Uterus (tissue), 4 donors: ENCODE results near the gene TMEM9B. TPM values are rescaled to one million over a fixed set of nuclear protein-coding genes. Genes with fewer than 3 reads are reported as not detected.

Source experiments
- DNase-seq, 2 donors: peaks; one replicate each; pipeline ENCODE4 v3.0.0-alpha.2; 2019 to 2020
- H3K27ac ChIP-seq, 2 donors: fragments of 200-600 bp; sonication (generic); 1 replicate in 1 of 2; 2 replicates in 1 of 2; pipeline ENCODE4 v1.5.1; 2016 to 2018
- H3K27me3 ChIP-seq, 2 donors: fragments of 200-600 bp; sonication (generic); one replicate each; pipeline ENCODE4 v1.5.1; 2018 to 2019; ENCODE audit warnings: control low read depth in 1 of 2
- H3K36me3 ChIP-seq, 2 donors: fragments of 200-600 bp; sonication (generic); one replicate each; pipeline ENCODE4 v1.5.1; 2019; ENCODE audit warnings: control low read depth in 1 of 2
- H3K4me1 ChIP-seq, 2 donors: fragments of 200-600 bp; sonication (generic); one replicate each; pipeline ENCODE4 v1.5.1; 2018 to 2019; ENCODE audit warnings: control low read depth in 1 of 2
- H3K4me3 ChIP-seq, 2 donors: fragments of 200-600 bp; sonication (generic); 1 replicate in 1 of 2; 2 replicates in 1 of 2; pipeline ENCODE4 v1.5.1; 2018 to 2019; ENCODE audit warnings: mild to moderate bottlenecking in 1 of 2
- H3K9me3 ChIP-seq, 2 donors: fragments of 200-600 bp; sonication (generic); one replicate each; pipeline ENCODE4 v1.5.1; 2019; ENCODE audit warnings: control low read depth in 1 of 2
- CTCF ChIP-seq, 4 experiments: fragments of 200-600 bp in 2 of 4; fragments of 450-650 bp in 2 of 4; sonication (generic) in 2 of 4; IDR thresholded peaks; one replicate each; pipeline ENCODE4 v1.5.1; 2016 to 2019; ENCODE audit warnings: antibody characterized with exemption in 4 of 4, mild to moderate bottlenecking in 2 of 4, moderate library complexity in 1 of 4
- POLR2A ChIP-seq, 2 donors: fragments of 450-650 bp; IDR thresholded peaks; one replicate each; pipeline ENCODE4 v1.6.1; 2016; ENCODE audit warnings: antibody characterized with exemption in 2 of 2, mild to moderate bottlenecking in 1 of 2, moderate library complexity in 1 of 2
- intact Hi-C: fragments of 100-400 bp; cut with DNase I; formaldehyde crosslinking; loops from one replicate; pipeline ENCODE4 v1.15.1; 2023; ENCODE audit warnings: low total_unique reads
- small RNA-seq: library from RNA; depleted of rRNA; stranded (forward); fragments of <200 nt; gene quantifications from one replicate; pipeline ENCODE3, GENCODE V24; 2016
- total RNA-seq, 4 donors: library from RNA; depleted of rRNA in 3 of 4; stranded (reverse); fragments of >200 nt in 3 of 4; gene quantifications; one replicate each; pipeline versions ENCODE4 v1.1.0 to v1.2.4, GENCODE V29; 2014 to 2023
- donor health status: DM: yes; HTN: yes; CAD: no.

The TMEM9B gene
- total RNA-seq, 4 donors from 2014 or later = 11.0 to 39.1 (median 28.1) TPM

GRCh38 chr11:8899119-8899753 lies 65.0 kb downstream of the TMEM9B start:
- intact Hi-C loops = no loop called here

More at GRCh38 chr11:8899119-8899753, 65.0 kb downstream of the TMEM9B start:
- Histone ChIP-seq H3K27ac (no peak overlapping the region), H3K27me3 (no peaks in the 10 kb centered on the region), H3K4me3 (no peak overlapping the region), H3K9me3 (no peaks in the 10 kb centered on the region), H3K36me3 (no peaks in the 10 kb centered on the region), H3K4me1 (no peaks in the 10 kb centered on the region)
- DNase-seq = no peak
- no peak for TF ChIP-seq CTCF (IDR thresholded peaks at IDR 0.05)
- no peak for TF ChIP-seq POLR2A (IDR thresholded peaks at IDR 0.05)

Small RNA genes lying within 50 kb of the gene (small RNA-seq; reads per million reads assigned to genes)
- not detected for gene RF00019

Other genes with a start within 250 kb of the TMEM9B start
- gene AKIP1, start 53.3 kb downstream of the TMEM9B start, total RNA-seq = 10 to 100 TPM in 2 of 4 donors, 1 to 10 TPM in 2; 2.6 to 32.7 (median 14.6) TPM
- 1 to 10 TPM in 1 of 4 donors, not detected in 3; 1.5 TPM for gene C11orf16, start 31.5 kb downstream of the TMEM9B start, total RNA-seq
- not detected for gene ASCL3, start 21.4 kb downstream of the TMEM9B start, total RNA-seq
- gene NRIP3, start 39.6 kb upstream of the TMEM9B start, total RNA-seq = 1 to 10 TPM in 3 of 4 donors, under 1 TPM in 1; 0.29 to 6.8 (median 3.8) TPM
- 10 to 100 TPM in 1 of 4 donors, 1 to 10 TPM in 2, under 1 TPM in 1; 0.88 to 66.8 (median 5.9) TPM for gene SCUBE2, start 127.2 kb upstream of the TMEM9B start, total RNA-seq